IMR-90 (cell line): ENCODE results near the gene MAPRE2.

Experiments used
- BHLHE40 ChIP-seq: fragments of 150-350 bp; IDR thresholded peaks from 2 replicates; pipeline ENCODE4 v1.6.1; 2016; ENCODE audit warnings: mild to moderate bottlenecking, low read depth, low read length
- CEBPB ChIP-seq: IDR thresholded peaks from 2 replicates; pipeline ENCODE4 v1.6.1; 2012; ENCODE audit warnings: low read depth, low read length, improper control_type of control experiment
- MAFK ChIP-seq: IDR thresholded peaks from 2 replicates; pipeline ENCODE4 v1.6.1; 2012; ENCODE audit warnings: low read depth, low read length, improper control_type of control experiment
- POLR2A ChIP-seq: IDR thresholded peaks from 2 replicates; pipeline ENCODE4 v1.6.1; 2012; ENCODE audit warnings: mild to moderate bottlenecking, low read depth, low read length
- TF ChIP-seq, protein P1 (sequence below): conservative IDR thresholded peaks from 2 replicates; pipeline ENCODE4 v1.5.1; 2012; ENCODE audit warnings: mild to moderate bottlenecking, low read depth, low read length, improper control_type of control experiment
- TF ChIP-seq, protein P2 (sequence below): fragments of 150-350 bp; IDR thresholded peaks from 2 replicates; pipeline ENCODE4 v1.6.1; 2017; ENCODE audit warnings: mild to moderate bottlenecking, antibody characterized with exemption, low read length, low read depth

DNA sequence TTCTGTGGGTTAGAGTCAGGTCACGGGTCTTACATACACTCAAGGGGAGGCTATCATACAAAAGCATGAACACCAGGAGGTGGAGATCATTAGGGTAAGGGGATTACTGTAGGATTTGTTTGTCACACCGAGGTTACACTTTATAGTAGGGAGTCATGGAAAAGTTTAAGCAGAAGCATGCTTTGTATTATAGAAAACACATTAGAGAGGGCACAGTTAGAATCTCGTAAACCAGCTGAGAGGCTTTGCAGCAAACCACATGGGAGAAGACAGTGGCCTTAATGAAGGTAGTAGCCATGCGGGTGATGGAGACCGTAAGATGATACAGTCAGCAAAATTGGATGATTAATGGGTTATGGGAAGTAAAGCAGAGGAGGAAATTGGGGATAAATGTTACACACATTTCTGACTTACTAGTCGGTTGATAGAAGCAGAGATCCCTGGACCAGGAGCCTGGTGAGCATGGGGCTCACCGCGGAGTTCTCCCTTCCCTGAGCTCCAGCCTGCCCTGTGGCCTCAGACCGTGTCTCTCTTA lies 75.6 kb downstream of the MAPRE2 start:
- no peak for TF ChIP-seq CEBPB
- TF ChIP-seq, protein P1, sequence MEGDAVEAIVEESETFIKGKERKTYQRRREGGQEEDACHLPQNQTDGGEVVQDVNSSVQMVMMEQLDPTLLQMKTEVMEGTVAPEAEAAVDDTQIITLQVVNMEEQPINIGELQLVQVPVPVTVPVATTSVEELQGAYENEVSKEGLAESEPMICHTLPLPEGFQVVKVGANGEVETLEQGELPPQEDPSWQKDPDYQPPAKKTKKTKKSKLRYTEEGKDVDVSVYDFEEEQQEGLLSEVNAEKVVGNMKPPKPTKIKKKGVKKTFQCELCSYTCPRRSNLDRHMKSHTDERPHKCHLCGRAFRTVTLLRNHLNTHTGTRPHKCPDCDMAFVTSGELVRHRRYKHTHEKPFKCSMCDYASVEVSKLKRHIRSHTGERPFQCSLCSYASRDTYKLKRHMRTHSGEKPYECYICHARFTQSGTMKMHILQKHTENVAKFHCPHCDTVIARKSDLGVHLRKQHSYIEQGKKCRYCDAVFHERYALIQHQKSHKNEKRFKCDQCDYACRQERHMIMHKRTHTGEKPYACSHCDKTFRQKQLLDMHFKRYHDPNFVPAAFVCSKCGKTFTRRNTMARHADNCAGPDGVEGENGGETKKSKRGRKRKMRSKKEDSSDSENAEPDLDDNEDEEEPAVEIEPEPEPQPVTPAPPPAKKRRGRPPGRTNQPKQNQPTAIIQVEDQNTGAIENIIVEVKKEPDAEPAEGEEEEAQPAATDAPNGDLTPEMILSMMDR = no peak
- TF ChIP-seq, protein P2, sequence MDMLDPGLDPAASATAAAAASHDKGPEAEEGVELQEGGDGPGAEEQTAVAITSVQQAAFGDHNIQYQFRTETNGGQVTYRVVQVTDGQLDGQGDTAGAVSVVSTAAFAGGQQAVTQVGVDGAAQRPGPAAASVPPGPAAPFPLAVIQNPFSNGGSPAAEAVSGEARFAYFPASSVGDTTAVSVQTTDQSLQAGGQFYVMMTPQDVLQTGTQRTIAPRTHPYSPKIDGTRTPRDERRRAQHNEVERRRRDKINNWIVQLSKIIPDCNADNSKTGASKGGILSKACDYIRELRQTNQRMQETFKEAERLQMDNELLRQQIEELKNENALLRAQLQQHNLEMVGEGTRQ = no peak
- no peak for TF ChIP-seq BHLHE40
- no peak for TF ChIP-seq MAFK
- TF ChIP-seq POLR2A = no peak
